ENCODE results near the gene FAM78A. TPM values are rescaled to one million over a fixed set of nuclear protein-coding genes. Genes with fewer than 3 reads are reported as not detected.

Gene FAM78A, protein sequence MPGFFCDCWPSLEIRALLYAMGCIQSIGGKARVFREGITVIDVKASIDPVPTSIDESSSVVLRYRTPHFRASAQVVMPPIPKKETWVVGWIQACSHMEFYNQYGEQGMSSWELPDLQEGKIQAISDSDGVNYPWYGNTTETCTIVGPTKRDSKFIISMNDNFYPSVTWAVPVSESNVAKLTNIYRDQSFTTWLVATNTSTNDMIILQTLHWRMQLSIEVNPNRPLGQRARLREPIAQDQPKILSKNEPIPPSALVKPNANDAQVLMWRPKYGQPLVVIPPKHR
- polyA plus RNA-seq (ENCODE audit: low read depth in 6 of 6) = 10 to 100 TPM in 4 of 6 donors, 1 to 10 TPM in 2; 5.2 to 18.3 (median 11.6) TPM

DNA sequence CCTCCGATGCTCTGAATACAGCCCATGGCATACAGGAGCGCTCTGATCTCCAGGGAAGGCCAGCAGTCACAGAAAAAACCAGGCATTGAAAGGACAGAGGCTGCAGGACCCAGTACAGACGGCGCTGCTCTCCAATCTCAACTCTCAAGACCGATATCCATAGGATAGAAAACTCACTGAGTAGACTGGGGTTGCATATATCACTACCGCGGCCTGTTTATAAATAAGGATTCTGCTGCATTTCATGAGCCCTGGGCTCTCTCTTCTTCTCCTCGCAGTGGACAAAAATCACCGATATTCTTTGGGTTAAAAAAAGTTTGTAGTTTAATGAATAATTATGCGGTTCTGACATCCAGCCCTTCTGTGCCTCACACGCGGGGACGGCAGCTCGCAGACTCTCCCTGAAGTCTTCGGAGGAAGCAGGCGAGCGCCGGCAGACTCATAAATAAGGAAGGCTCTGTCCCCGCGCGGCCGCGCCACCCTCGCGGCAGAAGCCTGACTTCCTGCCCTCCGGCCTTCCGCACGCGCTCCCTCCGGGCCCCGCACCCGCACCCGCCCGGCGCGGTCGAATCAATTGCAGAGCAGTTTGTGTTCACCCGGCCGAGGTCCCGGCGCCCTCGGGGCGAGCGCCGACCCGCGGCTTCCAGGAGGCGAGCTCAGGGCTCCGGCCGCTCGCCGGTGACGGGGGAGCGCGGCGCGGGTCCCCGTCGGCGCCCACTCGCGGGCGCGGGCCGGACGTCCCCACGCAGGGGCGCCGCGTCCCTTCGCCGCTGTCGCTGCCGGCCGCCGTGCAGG lies at the start of gene FAM78A:
Gene FAM78A, minus strand, starts transcription at position 417 of the 795 bp plus-strand sequence. Its CDS starts 331 bp downstream, at position 86.
- H3K36me3 Mint-ChIP-seq = peaks cover 4 to 8% of the 10 kb centered on the region in 2 donors
- peak; percentile 64 for DNase-seq
- peak within 1 kb of the TSS; percentile 86 to 100 (median 98) for H3K4me3 Mint-ChIP-seq
- no peaks in the 10 kb centered on the region for H3K9me3 Mint-ChIP-seq
- ATAC-seq (ENCODE audit: low read depth in 2 of 2) = peak; percentile 26 to 31
- peaks cover 0 to 7% (median 0%) of the 10 kb centered on the region in 3 donors for H3K27me3 Mint-ChIP-seq
- peaks cover 31 to 47% (median 44%) of the 10 kb centered on the region in 3 donors for H3K4me1 Mint-ChIP-seq
- H3K27ac Mint-ChIP-seq = peak within 1 kb of the TSS; percentile 86 to 98 (median 96)

DNA sequence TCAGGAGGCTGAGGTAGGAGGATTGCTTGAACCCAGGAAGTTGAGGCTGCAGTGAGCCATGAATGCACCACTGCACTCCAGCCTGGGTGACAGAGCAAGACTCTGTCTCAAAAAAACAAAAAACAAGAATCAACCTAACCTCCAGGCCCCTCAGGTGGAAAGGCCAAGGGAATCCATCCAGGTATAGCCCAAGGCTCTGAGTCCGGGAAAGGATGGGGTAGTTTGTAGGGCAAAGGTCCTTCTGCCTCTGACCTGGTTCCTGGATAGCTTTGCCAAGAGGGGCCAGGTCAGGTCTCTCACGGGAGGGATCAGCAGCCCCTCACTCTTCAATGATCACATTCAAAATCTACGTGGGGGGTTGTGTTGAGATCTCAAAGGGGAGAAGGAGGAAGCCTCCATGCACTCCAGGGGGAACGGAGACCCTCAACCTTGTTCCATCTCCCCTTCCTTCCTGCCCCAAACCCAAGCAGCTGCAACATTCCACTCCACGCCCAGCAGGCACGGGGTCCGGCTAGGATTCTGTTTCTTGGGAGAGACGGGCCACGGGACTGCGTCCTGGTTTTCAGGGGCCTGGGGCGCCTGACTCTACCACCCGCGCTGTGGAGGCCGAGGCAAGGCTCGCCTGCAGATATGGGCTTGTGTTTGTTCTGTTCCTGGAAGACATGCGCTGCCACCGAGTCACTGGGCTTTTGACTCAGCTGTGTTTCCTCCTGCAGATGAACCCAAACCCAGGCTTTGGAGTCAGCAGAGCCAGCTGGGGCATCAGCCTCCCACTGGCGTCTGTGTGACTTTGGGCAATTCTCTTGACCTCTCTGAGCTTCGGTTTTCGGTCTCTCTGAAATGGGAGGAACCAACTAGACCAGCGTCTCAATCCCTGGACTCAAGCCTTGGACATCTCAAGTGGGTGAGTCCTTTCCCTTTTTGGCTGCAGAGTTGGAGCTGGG lies 48.7 kb upstream of the FAM78A start:
- Mint-ChIP-seq H3K27ac (no peak overlapping the region), H3K27me3 (peaks cover 3 to 14% (median 7%) of the 10 kb centered on the region in 3 donors), H3K9me3 (no peaks in the 10 kb centered on the region), H3K4me1 (no peaks in the 10 kb centered on the region), H3K36me3 (no peaks in the 10 kb centered on the region), H3K4me3 (peak overlapping the region in 1 of 8 donors; percentile 3)
- DNase-seq = no peak
- no peak for ATAC-seq (ENCODE audit: low read depth in 2 of 2)

DNA sequence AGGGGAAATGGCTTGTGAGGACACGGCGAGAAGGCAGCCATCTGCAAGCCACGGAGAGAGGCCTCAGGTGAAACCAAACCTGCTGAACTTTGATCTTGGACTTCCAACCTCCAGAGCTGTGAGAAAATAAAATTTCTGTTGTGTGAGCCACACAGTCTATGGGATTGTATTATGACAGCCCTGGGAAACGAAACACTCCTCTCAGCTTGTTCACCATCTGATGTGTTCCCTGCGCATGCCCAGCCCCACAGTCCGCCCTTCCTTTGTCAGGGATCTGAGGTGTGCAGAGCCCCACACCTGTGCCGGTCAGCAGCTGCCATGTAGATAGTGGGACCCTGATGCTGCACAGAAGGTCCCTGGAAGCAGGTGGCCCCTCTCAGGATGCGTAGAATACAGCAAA lies 47.3 kb upstream of the FAM78A start:
- ATAC-seq (ENCODE audit: low read depth in 2 of 2) (no peak), DNase-seq (no peak)
- Mint-ChIP-seq H3K27ac (no peak overlapping the region), H3K4me1 (no peaks in the 10 kb centered on the region), H3K9me3 (no peaks in the 10 kb centered on the region), H3K27me3 (peaks cover 3 to 7% (median 3%) of the 10 kb centered on the region in 3 donors), H3K36me3 (no peaks in the 10 kb centered on the region), H3K4me3 (no peak overlapping the region)

DNA sequence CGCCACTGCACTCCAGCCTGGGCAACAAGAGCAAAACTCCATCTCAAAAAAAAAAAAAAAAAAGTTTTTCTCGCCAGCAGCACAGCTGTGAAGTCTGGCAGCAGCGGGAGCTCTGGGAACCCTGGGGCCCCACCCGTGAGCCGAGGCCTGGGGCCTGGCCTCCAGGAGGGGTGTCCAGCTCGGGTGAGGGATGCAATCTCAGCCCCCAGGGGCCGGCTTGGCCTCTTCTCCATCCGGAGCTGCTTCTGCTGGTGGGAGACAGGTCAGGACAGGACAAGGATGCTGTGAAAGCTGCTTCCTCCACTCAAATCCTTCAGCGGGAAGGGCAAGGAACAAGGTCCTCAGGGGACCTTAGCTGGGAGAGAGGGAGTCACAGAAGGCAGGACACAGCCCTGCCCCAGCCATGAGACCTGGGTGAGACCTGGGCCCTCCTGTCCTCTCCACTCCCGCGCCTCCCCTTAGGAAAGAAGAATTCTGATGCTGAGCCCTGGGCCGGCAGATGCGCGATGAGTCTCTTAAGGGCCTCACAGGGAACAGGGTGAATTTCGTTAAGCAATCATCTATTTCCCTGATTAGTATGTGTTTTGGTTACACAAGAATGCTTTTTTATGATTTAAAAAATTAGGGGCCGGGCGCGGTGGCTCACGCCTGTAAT lies 43.8 kb upstream of the FAM78A start:
- Mint-ChIP-seq H3K27me3 (peaks cover 3 to 8% (median 7%) of the 10 kb centered on the region in 3 donors), H3K4me1 (no peaks in the 10 kb centered on the region), H3K27ac (no peak overlapping the region), H3K9me3 (no peaks in the 10 kb centered on the region), H3K36me3 (no peaks in the 10 kb centered on the region), H3K4me3 (no peak overlapping the region)
- DNase-seq = no peak
- ATAC-seq (ENCODE audit: low read depth in 2 of 2) = no peak

DNA sequence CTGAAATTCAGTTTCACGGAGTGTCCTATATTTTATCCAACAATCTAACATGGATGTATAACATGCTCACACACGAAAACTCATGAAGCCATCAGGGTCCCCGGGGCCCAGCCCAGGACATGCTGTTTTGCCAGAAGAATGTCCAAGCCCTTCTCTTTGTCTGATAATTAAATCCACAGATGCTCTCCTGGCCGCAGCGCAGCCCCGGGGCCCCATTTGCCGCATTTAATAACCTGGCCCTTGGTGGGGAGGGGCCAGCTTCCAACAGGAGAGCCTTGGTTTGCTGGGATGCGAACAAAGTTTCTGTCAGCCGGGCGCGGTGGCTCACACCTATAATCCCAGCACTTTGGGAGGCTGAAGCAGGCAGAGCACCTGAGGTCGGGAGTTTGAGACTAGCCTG lies 43.2 kb upstream of the FAM78A start:
- Mint-ChIP-seq H3K4me1 (no peaks in the 10 kb centered on the region), H3K36me3 (no peaks in the 10 kb centered on the region), H3K27me3 (peaks cover 3 to 12% (median 8%) of the 10 kb centered on the region in 3 donors), H3K9me3 (no peaks in the 10 kb centered on the region), H3K4me3 (peak overlapping the region in 1 of 8 donors; percentile 60), H3K27ac (no peak overlapping the region)
- ATAC-seq (ENCODE audit: low read depth in 2 of 2) = no peak
- no peak for DNase-seq

DNA sequence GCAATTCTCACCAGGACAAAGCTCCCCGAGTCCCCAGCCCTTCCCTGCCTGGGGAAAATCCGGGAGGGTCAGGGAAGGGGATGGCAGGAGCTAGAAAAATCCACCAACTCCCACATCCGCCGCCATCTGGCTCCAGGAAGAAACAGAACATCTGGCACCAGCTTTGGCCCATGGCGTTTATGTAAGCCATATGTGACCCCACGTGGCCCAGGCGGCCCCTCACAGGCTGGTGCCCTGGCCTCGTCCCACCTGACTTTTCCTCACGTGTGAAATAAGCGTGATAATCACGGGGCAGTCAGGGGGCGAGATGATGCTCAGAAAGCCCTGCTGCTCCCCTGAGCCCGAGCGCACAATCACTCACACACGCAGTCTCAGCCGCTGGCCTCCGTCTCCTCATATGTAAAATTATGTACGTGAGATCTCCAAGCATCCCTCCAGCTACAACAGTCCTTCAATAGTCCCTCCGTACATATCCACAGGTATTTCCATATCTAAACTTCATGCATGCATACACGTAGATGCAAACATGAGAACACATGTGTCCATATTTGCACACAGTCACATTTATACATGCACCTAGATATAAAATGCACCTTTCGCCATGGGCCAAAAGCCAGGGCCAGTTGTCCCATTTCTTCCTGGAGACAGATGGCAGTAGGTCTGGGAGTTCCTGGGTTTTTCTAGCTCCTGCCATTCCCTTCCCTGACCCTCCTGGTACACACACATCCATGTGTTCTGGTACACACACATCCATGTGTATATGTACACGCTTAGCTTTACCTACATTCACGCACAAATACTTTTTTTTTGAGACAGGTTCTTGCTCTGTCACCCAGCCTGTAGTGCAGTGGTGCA lies 42.1 kb upstream of the FAM78A start:
- peaks cover 3 to 16% (median 8%) of the 10 kb centered on the region in 3 donors for H3K27me3 Mint-ChIP-seq
- no peaks in the 10 kb centered on the region for H3K4me1 Mint-ChIP-seq
- no peaks in the 10 kb centered on the region for H3K36me3 Mint-ChIP-seq
- DNase-seq = no peak
- no peak for ATAC-seq (ENCODE audit: low read depth in 2 of 2)
- H3K9me3 Mint-ChIP-seq = no peaks in the 10 kb centered on the region
- no peak overlapping the region for H3K4me3 Mint-ChIP-seq
- no peak overlapping the region for H3K27ac Mint-ChIP-seq

DNA sequence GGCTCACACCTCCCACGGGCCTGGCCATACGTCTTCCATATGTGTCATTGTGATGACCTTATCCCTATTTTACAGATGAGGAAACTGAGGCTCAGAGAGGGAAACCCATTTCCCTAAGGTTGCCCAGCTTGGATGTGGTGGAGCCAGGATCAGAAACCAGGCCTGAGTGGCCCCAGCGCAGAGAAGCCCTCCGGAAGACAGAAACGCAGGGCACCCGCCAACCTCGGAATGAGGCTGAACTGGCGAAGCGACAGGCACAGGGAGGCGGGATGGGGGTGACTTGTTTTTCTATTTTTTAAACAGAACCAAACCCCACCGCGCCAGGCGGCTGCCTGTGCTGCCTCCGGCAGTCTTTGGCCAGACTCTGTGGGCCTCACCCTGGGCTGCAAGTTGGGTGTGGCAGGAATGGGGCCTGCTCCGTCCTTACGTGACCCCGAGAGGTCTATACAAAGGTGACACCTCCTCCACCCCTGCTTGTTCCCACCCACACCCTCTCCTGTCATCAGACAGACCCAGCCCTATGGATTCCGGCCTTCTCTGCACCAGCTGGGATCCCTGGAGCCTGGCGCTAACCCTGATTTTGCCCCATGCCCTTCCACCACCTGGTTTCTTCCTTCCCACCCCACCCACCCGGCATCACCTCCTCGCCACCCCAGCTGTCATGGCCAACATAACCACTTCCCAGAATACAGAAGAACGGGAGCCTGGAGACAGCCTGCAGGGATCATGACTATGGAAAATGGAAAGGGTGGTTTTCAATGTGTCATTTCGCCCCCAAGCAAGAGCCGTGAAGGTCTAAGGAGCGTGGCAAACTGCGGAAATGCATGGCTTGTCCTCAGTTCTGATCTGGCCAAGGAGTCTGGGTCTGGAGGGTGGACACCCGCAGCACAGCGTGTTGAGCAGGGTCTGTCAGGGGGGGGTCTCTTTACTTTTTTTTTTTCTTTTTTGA lies 36.8 kb upstream of the FAM78A start:
- no peak for ATAC-seq (ENCODE audit: low read depth in 2 of 2)
- Mint-ChIP-seq H3K27ac (peak overlapping the region in 1 of 6 donors; percentile 73), H3K36me3 (no peaks in the 10 kb centered on the region), H3K9me3 (no peaks in the 10 kb centered on the region), H3K27me3 (peaks cover 0 to 16% (median 3%) of the 10 kb centered on the region in 3 donors), H3K4me3 (peak overlapping the region in 1 of 8 donors; percentile 14), H3K4me1 (peaks cover 5 to 12% (median 8%) of the 10 kb centered on the region in 3 donors)
- no peak for DNase-seq

DNA sequence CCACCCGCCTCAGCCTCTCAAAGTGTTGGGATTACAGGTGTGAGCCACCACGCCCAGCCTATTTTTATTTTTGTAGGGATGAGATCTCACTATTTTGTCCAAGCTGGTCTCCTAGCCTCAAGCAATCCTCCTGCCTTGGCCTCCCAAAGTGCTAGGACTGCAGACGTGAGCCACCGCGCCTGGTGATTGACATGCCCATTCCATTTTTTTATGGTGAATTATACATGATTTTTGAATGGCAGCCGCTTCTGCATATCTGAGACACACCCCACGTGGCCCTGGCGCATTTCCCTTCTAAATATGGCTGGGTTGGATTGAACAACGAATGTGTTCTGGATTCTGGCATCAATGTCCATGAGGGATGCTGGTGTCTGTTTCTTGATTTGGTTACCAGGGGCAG lies 35.9 kb upstream of the FAM78A start:
- no peak for ATAC-seq (ENCODE audit: low read depth in 2 of 2)
- Mint-ChIP-seq H3K4me1 (peaks cover 5 to 14% (median 8%) of the 10 kb centered on the region in 3 donors), H3K27ac (no peak overlapping the region), H3K4me3 (no peak overlapping the region), H3K27me3 (peaks cover 0 to 16% (median 3%) of the 10 kb centered on the region in 3 donors), H3K36me3 (no peaks in the 10 kb centered on the region), H3K9me3 (no peaks in the 10 kb centered on the region)
- no peak for DNase-seq

DNA sequence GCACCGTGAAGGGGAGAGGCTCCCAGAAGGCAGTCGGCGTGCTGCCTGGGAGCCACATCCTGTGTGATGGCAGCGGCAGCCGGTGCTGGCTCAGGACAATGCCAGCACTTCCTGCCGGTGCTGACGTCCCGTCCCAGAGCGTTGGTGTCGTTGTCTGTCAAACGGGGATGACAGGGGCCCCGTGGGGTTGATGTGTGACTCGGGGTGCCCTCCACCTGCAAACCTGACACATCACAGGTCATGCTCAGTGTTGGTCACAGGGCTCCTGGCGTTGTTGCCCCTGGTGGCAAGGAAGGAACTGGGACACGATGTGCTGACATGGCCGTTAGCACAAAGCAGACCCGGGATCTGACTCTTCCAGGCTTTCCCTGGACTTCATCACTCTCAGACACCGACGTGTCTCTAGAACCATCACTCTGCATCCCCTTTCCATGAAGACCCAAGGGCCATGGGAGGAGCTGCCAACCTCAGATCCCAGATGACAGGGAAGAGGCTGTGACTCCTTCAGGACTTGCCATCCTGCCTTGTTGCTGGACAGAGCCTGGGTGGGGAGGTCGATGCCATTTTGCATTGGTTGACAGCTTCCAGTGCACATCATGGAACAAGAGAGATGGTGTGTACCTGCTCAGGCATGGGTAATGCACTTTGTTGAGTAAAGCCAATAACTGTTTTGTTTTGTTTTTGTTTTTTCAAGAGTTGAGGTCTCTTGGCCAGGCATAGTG lies 34.7 kb upstream of the FAM78A start:
- Mint-ChIP-seq H3K4me3 (peak overlapping the region in 5 of 8 donors; percentile 20 to 54 (median 43)), H3K27ac (peak overlapping the region in 1 of 6 donors; percentile 11)
- DNase-seq = no peak

DNA sequence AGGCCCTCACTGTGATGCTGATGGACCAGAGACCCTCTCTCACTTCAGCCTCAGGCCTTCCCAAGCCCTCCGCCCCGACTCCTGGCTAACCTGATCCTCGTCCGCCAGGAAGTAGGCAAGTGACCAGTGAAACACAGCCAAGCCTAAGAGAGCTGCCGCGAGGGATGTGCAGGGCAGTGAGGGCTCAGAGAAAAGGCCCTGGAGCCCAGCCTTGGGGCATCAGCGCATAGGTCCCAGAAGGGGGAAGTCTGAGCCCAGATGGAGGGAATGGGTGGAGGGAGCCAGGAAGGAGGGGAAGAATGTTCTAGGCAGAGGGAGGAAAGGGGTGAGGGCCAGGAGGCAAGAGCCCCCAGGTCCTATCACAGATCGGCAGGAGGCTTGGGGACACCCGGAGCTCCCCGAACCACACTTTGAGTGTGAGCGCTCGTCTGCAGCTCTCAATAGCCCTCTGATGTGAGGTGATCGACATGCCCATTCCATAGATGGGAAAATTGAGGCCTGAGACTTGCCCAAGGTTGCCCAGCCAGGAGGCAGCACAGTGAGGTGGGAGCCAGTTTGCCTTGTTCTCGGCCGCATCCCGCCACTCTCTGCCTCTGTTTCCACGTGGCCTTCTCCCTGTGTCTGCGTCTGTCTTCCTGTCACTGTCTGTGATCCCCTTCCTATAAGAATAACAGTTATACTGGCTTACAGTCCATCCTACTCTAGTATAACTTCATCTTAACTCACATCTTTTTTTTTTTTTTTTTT lies 33.4 kb upstream of the FAM78A start:
- ATAC-seq (ENCODE audit: low read depth in 2 of 2) (no peak), DNase-seq (no peak)
- Mint-ChIP-seq H3K36me3 (peaks cover 0 to 4% of the 10 kb centered on the region in 2 donors), H3K27me3 (peaks cover 0 to 19% (median 3%) of the 10 kb centered on the region in 3 donors), H3K27ac (peak overlapping the region in 1 of 6 donors; percentile 81), H3K4me1 (peaks cover 5 to 14% (median 8%) of the 10 kb centered on the region in 3 donors), H3K9me3 (no peaks in the 10 kb centered on the region), H3K4me3 (no peak overlapping the region)

More for the DNA sequence above, 34.7 kb upstream of the FAM78A start:
- H3K9me3 Mint-ChIP-seq = no peaks in the 10 kb centered on the region
- ATAC-seq (ENCODE audit: low read depth in 2 of 2) = peak; percentile 53 to 68
- H3K27me3 Mint-ChIP-seq = peaks cover 0 to 22% (median 3%) of the 10 kb centered on the region in 3 donors
- peaks cover 0 to 4% of the 10 kb centered on the region in 2 donors for H3K36me3 Mint-ChIP-seq
- H3K4me1 Mint-ChIP-seq = peaks cover 5 to 14% (median 8%) of the 10 kb centered on the region in 3 donors

All from naive B cell (primary cell).